GM12872 (cell line): ENCODE data around the gene APOD.

Source experiments
- CTCF ChIP-seq: IDR thresholded peaks from 3 replicates; pipeline ENCODE4 v1.5.1; 2011; ENCODE audit warnings: low read depth, mild to moderate bottlenecking, low read length, moderate library complexity; ENCODE audit not compliant: insufficient read depth

Gene APOD

GRCh38 chr3:195553268-195553667 lies 30.5 kb downstream of the APOD start:
- TF ChIP-seq CTCF, result no peak

- TF ChIP-seq CTCF, result no peak
These were observed 32.3 kb downstream of the APOD start for GRCh38 chr3:195551381-195551978.

- TF ChIP-seq CTCF, result no peak
These were observed 33.0 kb downstream of the APOD start for GRCh38 chr3:195550723-195551122.

GRCh38 chr3:195549931-195550519 lies 33.7 kb downstream of the APOD start:
- TF ChIP-seq CTCF, result no peak

GRCh38 chr3:195548987-195549386 lies 34.8 kb downstream of the APOD start:
- no peak for TF ChIP-seq CTCF

GRCh38 chr3:195548501-195548900 lies 35.2 kb downstream of the APOD start:
- TF ChIP-seq CTCF, result no peak

GRCh38 chr3:195548006-195548405 lies 35.7 kb downstream of the APOD start:
- no peak for TF ChIP-seq CTCF
